ENCODE measurements around the gene WWOX. TPM values are rescaled to one million over a fixed set of nuclear protein-coding genes. Genes with fewer than 3 reads are reported as not detected.

Gene WWOX
- total and polyA plus RNA-seq, 2 of the 8 experiments (the other 6 are each of a cell fraction or from before 2014, with no cell fraction given): 5.4 to 16.7 TPM

GRCh38 chr16:79114759-79115158 lies 1015.3 kb downstream of the WWOX start:
- Histone ChIP-seq H3K27me3 (replicated peaks in 1 of 4; ENCODE audit: control insufficient read depth in 3 of 4, extremely low read depth in 1 of 4, insufficient read depth in 3 of 4, low read length in 3 of 4) (no peaks in the 10 kb centered on the region), H3K36me3 (ENCODE audit: control insufficient read depth in 2 of 4, insufficient read depth in 4 of 4, low read length in 3 of 4) (no peaks in the 10 kb centered on the region), H4K91ac (replicated peaks; ENCODE audit: insufficient read length, low read length) (no peak overlapping the region), H3K4me2 (ENCODE audit: insufficient read depth in 1 of 2, low read depth in 2 of 2, low read length in 2 of 2) (no peak overlapping the region), H4K5ac (ENCODE audit: insufficient read length, low read depth, low read length) (no peak overlapping the region), H3K23me2 (ENCODE audit: low read depth, low read length) (no peaks in the 10 kb centered on the region), H3K4me1 (replicated peaks in 1 of 4; ENCODE audit: control insufficient read depth in 3 of 4, insufficient read depth in 4 of 4, low read length in 3 of 4) (peaks cover 0 to 2% (median 0%) of the 10 kb centered on the region in 4 experiments; a peak in 2 of 7 replicates), H2BK120ac (replicated peaks; ENCODE audit: low read depth, low read length) (no peak overlapping the region), H2AK5ac (ENCODE audit: low read depth, low read length) (no peak overlapping the region), H4K20me1 (replicated peaks in 1 of 2; ENCODE audit: control insufficient read depth in 1 of 2, insufficient read depth in 2 of 2, low read length in 2 of 2) (no peaks in the 10 kb centered on the region), H3K79me2 (ENCODE audit: control insufficient read depth in 1 of 2, insufficient read depth in 2 of 2, low read length in 2 of 2) (no peaks in the 10 kb centered on the region), H3K4me3 (ENCODE audit: extremely low read depth in 1 of 4, insufficient read depth in 2 of 4, low read depth in 3 of 4, low read length in 4 of 4) (no peak overlapping the region), H2BK20ac (ENCODE audit: low read length) (no peak overlapping the region), H2BK5ac (ENCODE audit: low read depth, low read length) (no peak overlapping the region), H3K79me1 (ENCODE audit: low read depth, low read length) (no peaks in the 10 kb centered on the region), H2AFZ (ENCODE audit: low read length) (no peak overlapping the region), H3K18ac (ENCODE audit: extremely low read depth, low read length) (no peak overlapping the region), H3K9ac (replicated peaks in 1 of 4; ENCODE audit: extremely low read depth in 1 of 4, low read depth in 3 of 4, low read length in 3 of 4) (no peak overlapping the region), H3K4ac (replicated peaks; ENCODE audit: insufficient read length, low read depth, low read length) (no peak overlapping the region), H3K23ac (ENCODE audit: insufficient read length) (no peak overlapping the region), H2BK15ac (ENCODE audit: low read length) (no peak overlapping the region), H4K8ac (ENCODE audit: extremely low read depth, insufficient read depth, low read length) (no peak overlapping the region), H2BK12ac (ENCODE audit: low read depth, low read length) (no peak overlapping the region), H3K9me3 (ENCODE audit: insufficient read depth in 2 of 2, low read depth in 1 of 2, low read length in 1 of 2) (peaks cover 0 to 3% of the 10 kb centered on the region in 2 experiments; a peak in 2 of 4 replicates), H3K56ac (replicated peaks; ENCODE audit: insufficient read length, low read depth, low read length) (no peak overlapping the region), H3K14ac (ENCODE audit: insufficient read length) (no peak overlapping the region), H3K27ac (ENCODE audit: low read depth, low read length) (no peak overlapping the region)
- ChIA-PET POLR2A (ENCODE audit: partially characterized antibody) (interaction anchor here (1.3 kb wide), 1 partner anchor 10 kb away, joined by 3 read pairs; no protein-coding TSS in a partner anchor), CTCF (ENCODE audit: partially characterized antibody) (interaction anchor here (0.6 to 0.8 kb wide), 2 partner anchors 28 to 626 kb away, joined by 3 to 4 read pairs; no protein-coding TSS in a partner anchor)
- DNase-seq (ENCODE audit: low read depth in 1 of 2, low spot score in 2 of 2) (no peak), FAIRE-seq (no peak)
- WGBS, 2 experiments (ENCODE audit: extremely low coverage in 1 of 2, insufficient coverage in 1 of 2, insufficient read length in 1 of 2, insufficient replicate concordance in 2 of 2, low coverage in 1 of 2, low lambda C conversion rate in 2 of 2, missing lambda C conversion rate in 1 of 2): 88% methylated on average over 7 of the region's 8 CpGs; no CpG with 5 or more reads in 1 of the 2 experiments
- TF ChIP-seq KDM4A (IDR thresholded peaks at IDR 0.05; ENCODE audit: low read depth, low read length, severe bottlenecking) (no peak), SP1 (IDR thresholded peaks at IDR 0.05; ENCODE audit: low read depth, low read length) (no peak), SP4 (IDR thresholded peaks at IDR 0.05; ENCODE audit: low read length) (no peak), TBP (IDR thresholded peaks at IDR 0.05; ENCODE audit: low read depth, low read length) (no peak), CBX8 (IDR thresholded peaks at IDR 0.05; ENCODE audit: borderline replicate concordance, low read depth, low read length) (no peak)

Data from H1 (cell line).